ENCODE results near the gene GLUL. TPM values are rescaled to one million over a fixed set of nuclear protein-coding genes. Genes with fewer than 3 reads are reported as not detected.

The GLUL gene
- total RNA-seq, 4 donors from 2014 or later: 597 to 1,638 (median 1,035) TPM

- H3K4me1 ChIP-seq: peaks cover 0 to 14% (median 0%) of the 10 kb centered on the region in 3 donors
- peaks cover 0 to 5% (median 0%) of the 10 kb centered on the region in 4 donors for H3K27me3 ChIP-seq
- intact Hi-C loops (cut with DNase I): no loop called here
- no peak overlapping the region for H3K27ac ChIP-seq
- no peak overlapping the region for H3K4me3 ChIP-seq
- no peaks in the 10 kb centered on the region for H3K9me3 ChIP-seq
- DNase-seq: no peak
- TF ChIP-seq, protein P1, sequence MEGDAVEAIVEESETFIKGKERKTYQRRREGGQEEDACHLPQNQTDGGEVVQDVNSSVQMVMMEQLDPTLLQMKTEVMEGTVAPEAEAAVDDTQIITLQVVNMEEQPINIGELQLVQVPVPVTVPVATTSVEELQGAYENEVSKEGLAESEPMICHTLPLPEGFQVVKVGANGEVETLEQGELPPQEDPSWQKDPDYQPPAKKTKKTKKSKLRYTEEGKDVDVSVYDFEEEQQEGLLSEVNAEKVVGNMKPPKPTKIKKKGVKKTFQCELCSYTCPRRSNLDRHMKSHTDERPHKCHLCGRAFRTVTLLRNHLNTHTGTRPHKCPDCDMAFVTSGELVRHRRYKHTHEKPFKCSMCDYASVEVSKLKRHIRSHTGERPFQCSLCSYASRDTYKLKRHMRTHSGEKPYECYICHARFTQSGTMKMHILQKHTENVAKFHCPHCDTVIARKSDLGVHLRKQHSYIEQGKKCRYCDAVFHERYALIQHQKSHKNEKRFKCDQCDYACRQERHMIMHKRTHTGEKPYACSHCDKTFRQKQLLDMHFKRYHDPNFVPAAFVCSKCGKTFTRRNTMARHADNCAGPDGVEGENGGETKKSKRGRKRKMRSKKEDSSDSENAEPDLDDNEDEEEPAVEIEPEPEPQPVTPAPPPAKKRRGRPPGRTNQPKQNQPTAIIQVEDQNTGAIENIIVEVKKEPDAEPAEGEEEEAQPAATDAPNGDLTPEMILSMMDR (IDR thresholded peaks at IDR 0.05): no peak
- no peak for TF ChIP-seq POLR2A (IDR thresholded peaks at IDR 0.05)
- WGBS, 2 donors: 68 to 73% methylated on average over 11 of the region's 11 CpGs
- no peaks in the 10 kb centered on the region for H3K36me3 ChIP-seq
These were observed 38.9 kb upstream of the GLUL start for GRCh38 chr1:182430263-182431068.

GRCh38 chr1:182428043-182428442, 36.5 kb upstream of the GLUL start:
- intact Hi-C loops (cut with DNase I): no loop called here
- Histone ChIP-seq H3K9me3 (no peaks in the 10 kb centered on the region), H3K27ac (no peak overlapping the region), H3K4me3 (no peak overlapping the region), H3K36me3 (no peaks in the 10 kb centered on the region), H3K4me1 (peaks cover 0 to 8% (median 0%) of the 10 kb centered on the region in 3 donors), H3K27me3 (peaks cover 0 to 5% (median 0%) of the 10 kb centered on the region in 4 donors)
- TF ChIP-seq POLR2A (IDR thresholded peaks at IDR 0.05): no peak
- TF ChIP-seq, protein P1 (IDR thresholded peaks at IDR 0.05): no peak
- WGBS, 2 donors: 83 to 89% methylated on average over 2 of the region's 2 CpGs
- no peak for DNase-seq

DNA sequence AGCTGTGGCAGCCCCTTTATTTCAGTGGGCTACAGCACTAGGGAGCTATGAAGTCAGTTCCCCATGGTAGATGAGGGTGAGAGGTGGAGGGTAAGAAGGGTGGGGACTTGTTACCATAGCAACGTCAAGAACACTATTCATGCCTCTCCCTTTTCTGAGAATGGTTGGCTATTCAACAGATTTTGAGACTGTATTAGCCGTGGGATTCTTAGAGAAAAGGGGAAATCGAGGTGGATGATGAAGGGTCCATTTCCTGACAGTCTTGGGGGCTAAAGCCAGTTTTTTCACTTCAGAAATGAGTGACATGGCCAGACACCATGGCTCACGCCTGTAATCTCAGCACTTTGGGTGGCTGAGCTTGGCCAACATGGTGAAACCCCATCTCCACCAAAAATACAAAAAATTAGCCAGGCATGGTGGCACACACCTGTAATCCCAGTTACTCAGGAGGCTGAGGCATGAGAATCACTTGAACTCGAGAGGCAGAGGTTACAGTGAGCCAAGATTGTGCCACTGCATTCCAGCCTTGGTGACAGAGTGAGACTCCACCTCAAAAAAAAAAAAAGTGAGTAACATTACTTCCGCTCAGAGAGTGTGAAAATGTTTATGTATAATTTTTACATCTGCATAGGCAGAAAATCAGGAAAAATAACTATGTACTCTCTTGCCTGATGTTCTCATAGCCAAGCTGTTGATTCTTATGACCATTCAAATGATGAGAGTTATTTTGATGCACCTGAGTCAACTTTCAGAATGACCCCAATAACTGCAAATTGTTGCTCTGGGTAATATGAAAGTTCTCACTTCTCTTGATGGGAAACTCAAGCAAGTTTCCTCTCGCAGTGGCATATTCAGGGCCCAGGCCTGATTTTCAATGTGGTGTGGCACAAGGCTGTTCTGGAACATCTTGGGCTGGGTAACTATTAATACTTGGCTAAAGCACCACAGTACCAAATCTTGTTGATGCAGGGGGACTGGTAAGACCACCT, 35.1 kb upstream of the GLUL start:
- H3K4me1 ChIP-seq: peaks cover 0 to 7% (median 0%) of the 10 kb centered on the region in 3 donors
- TF ChIP-seq POLR2A (IDR thresholded peaks at IDR 0.05): no peak
- TF ChIP-seq, protein P1 (IDR thresholded peaks at IDR 0.05): no peak
- H3K27ac ChIP-seq: no peak overlapping the region
- no peaks in the 10 kb centered on the region for H3K9me3 ChIP-seq
- H3K4me3 ChIP-seq: no peak overlapping the region
- no peak for DNase-seq
- 72 to 74% methylated on average over 6 to 7 of the region's 7 CpGs for WGBS, 2 donors
- H3K36me3 ChIP-seq: no peaks in the 10 kb centered on the region
- H3K27me3 ChIP-seq: peaks cover 0 to 5% (median 0%) of the 10 kb centered on the region in 4 donors
- intact Hi-C loops (cut with DNase I): no loop called here

DNA sequence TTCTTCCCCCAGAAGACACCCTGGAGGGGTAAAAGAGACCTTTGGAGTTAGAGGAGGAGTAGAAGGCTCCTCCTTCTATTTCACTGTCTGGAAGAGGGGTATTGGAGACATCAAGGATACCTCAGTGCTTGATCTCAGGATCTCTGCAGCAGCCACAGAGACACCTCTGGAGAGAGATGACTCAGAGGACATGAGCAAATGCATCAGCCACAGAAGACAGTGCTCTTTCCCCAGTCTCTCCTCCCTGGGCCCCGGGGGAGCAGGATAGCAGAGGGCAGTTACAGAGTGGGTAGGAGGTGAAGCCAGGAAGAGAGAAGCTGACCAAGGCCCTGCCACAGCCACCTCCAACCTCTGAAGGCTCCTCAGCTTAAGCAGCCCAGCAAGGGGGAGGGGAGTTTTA, 24.2 kb upstream of the GLUL start:
- H3K27me3 ChIP-seq: peaks cover 0 to 38% (median 0%) of the 10 kb centered on the region in 4 donors
- H3K4me1 ChIP-seq: no peaks in the 10 kb centered on the region
- no peaks in the 10 kb centered on the region for H3K9me3 ChIP-seq
- no peak for TF ChIP-seq POLR2A (IDR thresholded peaks at IDR 0.05)
- TF ChIP-seq, protein P1 (IDR thresholded peaks at IDR 0.05): no peak
- no peak overlapping the region for H3K4me3 ChIP-seq
- no peaks in the 10 kb centered on the region for H3K36me3 ChIP-seq
- intact Hi-C loops (cut with DNase I): no loop called here
- WGBS, 2 donors: 100% methylated on average over 1 of the region's 1 CpG; no CpG with 5 or more reads in 1 of the 2 donors
- no peak overlapping the region for H3K27ac ChIP-seq
- no peak for DNase-seq
